Osteoblast (primary cell): ENCODE data around the gene WRAP73. TPM values are rescaled to one million over a fixed set of nuclear protein-coding genes. Genes with fewer than 3 reads are reported as not detected.
A peak's percentile ranks its signal among the peaks of the same experiment; 100 is the strongest.

Experiments used
- DNase-seq: peaks from one replicate; pipeline ENCODE4 v3.0.0; 2011; ENCODE audit warnings: low spot score, mixed read lengths; ENCODE audit not compliant: insufficient read length; ENCODE audit errors: missing footprints
- H2AFZ ChIP-seq: 2 replicates; pipeline ENCODE4 v1.6.0; 2011; ENCODE audit warnings: mild to moderate bottlenecking, low read length
- H3K27ac ChIP-seq: 2 replicates; pipeline ENCODE4 v1.5.1; 2011; ENCODE audit warnings: mild to moderate bottlenecking, low read depth, low read length, moderate library complexity
- H3K27me3 ChIP-seq: 2 replicates; pipeline ENCODE4 v1.6.0; 2012; ENCODE audit warnings: mild to moderate bottlenecking, control low read depth, inconsistent platforms, low read length, moderate library complexity; ENCODE audit not compliant: insufficient read depth
- H3K36me3 ChIP-seq: 2 replicates; pipeline ENCODE4 v1.5.1; 2011; ENCODE audit warnings: mild to moderate bottlenecking, low read length, control low read depth, moderate library complexity; ENCODE audit not compliant: insufficient read depth
- H3K4me1 ChIP-seq: 2 replicates; pipeline ENCODE4 v1.5.1; 2011; ENCODE audit warnings: mild to moderate bottlenecking, low read length, control low read depth, moderate library complexity; ENCODE audit not compliant: insufficient read depth
- H3K4me2 ChIP-seq: 2 replicates; pipeline ENCODE4 v1.6.0; 2011; ENCODE audit warnings: mild to moderate bottlenecking, low read length; ENCODE audit not compliant: insufficient read depth
- H3K4me3 ChIP-seq: fragments of 200-600 bp; sonication (generic); 3 replicates; pipeline ENCODE4 v1.5.1; 2012; ENCODE audit warnings: mild to moderate bottlenecking, low read length, inconsistent platforms; ENCODE audit not compliant: insufficient read depth
- H3K79me2 ChIP-seq: 2 replicates; pipeline ENCODE4 v1.6.0; 2012; ENCODE audit warnings: mild to moderate bottlenecking, low read length, control low read depth, inconsistent platforms; ENCODE audit not compliant: insufficient read depth
- H3K9me3 ChIP-seq: 2 replicates; pipeline ENCODE4 v1.5.1; 2011; ENCODE audit warnings: low read depth, low read length, control low read depth
- H4K20me1 ChIP-seq: 2 replicates; pipeline ENCODE4 v1.6.0; 2012; ENCODE audit warnings: mild to moderate bottlenecking, low read length, control low read depth; ENCODE audit not compliant: insufficient read depth
- CTCF ChIP-seq: IDR thresholded peaks from 2 replicates; pipeline ENCODE4 v1.5.1; 2011; ENCODE audit warnings: mild to moderate bottlenecking, low read depth, low read length, moderate library complexity; ENCODE audit errors: extremely low read depth
- total RNA-seq: library from RNA; depleted of rRNA; stranded (reverse); fragments of >200 nt; gene quantifications from 2 replicates; pipeline ENCODE4 v1.2.3, GENCODE V29; 2012

The WRAP73 gene
- total RNA-seq, 1 donor = 9.8 TPM

GRCh38 chr1:3651930-3652547 lies 2.1 kb upstream of the WRAP73 start, which contains the start of gene TP73:
TSS of gene TP73 (plus strand) at chr1:3652516. CDS start at chr1:3682366, 29,850 bp downstream.
- TF ChIP-seq CTCF = no peak
- no peak within 1 kb of the TSS for H2AFZ ChIP-seq
- peaks cover 6% of the 10 kb centered on the region for H3K79me2 ChIP-seq
- peaks cover 3% of the 10 kb centered on the region for H3K36me3 ChIP-seq
- H3K4me3 ChIP-seq = no peak within 1 kb of the TSS
- no peak for DNase-seq
- no peaks in the 10 kb centered on the region for H3K9me3 ChIP-seq
- H3K4me1 ChIP-seq = peaks cover 6% of the 10 kb centered on the region
- no peaks in the 10 kb centered on the region for H4K20me1 ChIP-seq
- H3K27me3 ChIP-seq = peaks cover 58% of the 10 kb centered on the region
- no peak within 1 kb of the TSS for H3K27ac ChIP-seq
- peak within 1 kb of the TSS; percentile 28 for H3K4me2 ChIP-seq

GRCh38 chr1:3651026-3651929 lies 1.4 kb upstream of the WRAP73 start:
- H2AFZ ChIP-seq = no peak overlapping the region
- no peak for TF ChIP-seq CTCF
- H3K4me3 ChIP-seq = no peak overlapping the region

GRCh38 chr1:3650248-3651025 lies 534 bp upstream of the WRAP73 start:
- Histone ChIP-seq H3K9me3 (no peaks in the 10 kb centered on the region), H3K79me2 (peaks cover 6% of the 10 kb centered on the region), H3K4me1 (peaks cover 6% of the 10 kb centered on the region), H2AFZ (no peak overlapping the region), H3K36me3 (peaks cover 10% of the 10 kb centered on the region), H3K4me3 (peak overlapping the region; percentile 94), H3K4me2 (peak overlapping the region; percentile 87), H4K20me1 (no peaks in the 10 kb centered on the region), H3K27me3 (peaks cover 50% of the 10 kb centered on the region), H3K27ac (no peak overlapping the region)
- TF ChIP-seq CTCF = no peak
- DNase-seq = no peak

More at GRCh38 chr1:3651026-3651929, 1.4 kb upstream of the WRAP73 start:
- Histone ChIP-seq H3K27me3 (peaks cover 53% of the 10 kb centered on the region), H3K36me3 (peaks cover 10% of the 10 kb centered on the region), H3K4me1 (peaks cover 6% of the 10 kb centered on the region), H3K4me2 (no peak overlapping the region), H3K79me2 (peaks cover 6% of the 10 kb centered on the region), H3K27ac (no peak overlapping the region), H4K20me1 (no peaks in the 10 kb centered on the region), H3K9me3 (no peaks in the 10 kb centered on the region)
- DNase-seq = no peak
